NCI-H446 treated with DMSO at 0.1 percent for 48 hours (cell line): ENCODE data around the gene UBC.
"Not testable (repeated sequence)": the region's sequence is repeated elsewhere in the genome, so short reads cannot be mapped to it uniquely, and the experiment has no call there.

ENCODE experiments used
- DNase-seq: peaks from one replicate; lab custom pipeline; 2025; lab: John Stamatoyannopoulos, UW

Gene UBC

GRCh38 chr12:124930586-124930985 is 16.1 kb upstream of the UBC start:
- no peak for DNase-seq

DNA sequence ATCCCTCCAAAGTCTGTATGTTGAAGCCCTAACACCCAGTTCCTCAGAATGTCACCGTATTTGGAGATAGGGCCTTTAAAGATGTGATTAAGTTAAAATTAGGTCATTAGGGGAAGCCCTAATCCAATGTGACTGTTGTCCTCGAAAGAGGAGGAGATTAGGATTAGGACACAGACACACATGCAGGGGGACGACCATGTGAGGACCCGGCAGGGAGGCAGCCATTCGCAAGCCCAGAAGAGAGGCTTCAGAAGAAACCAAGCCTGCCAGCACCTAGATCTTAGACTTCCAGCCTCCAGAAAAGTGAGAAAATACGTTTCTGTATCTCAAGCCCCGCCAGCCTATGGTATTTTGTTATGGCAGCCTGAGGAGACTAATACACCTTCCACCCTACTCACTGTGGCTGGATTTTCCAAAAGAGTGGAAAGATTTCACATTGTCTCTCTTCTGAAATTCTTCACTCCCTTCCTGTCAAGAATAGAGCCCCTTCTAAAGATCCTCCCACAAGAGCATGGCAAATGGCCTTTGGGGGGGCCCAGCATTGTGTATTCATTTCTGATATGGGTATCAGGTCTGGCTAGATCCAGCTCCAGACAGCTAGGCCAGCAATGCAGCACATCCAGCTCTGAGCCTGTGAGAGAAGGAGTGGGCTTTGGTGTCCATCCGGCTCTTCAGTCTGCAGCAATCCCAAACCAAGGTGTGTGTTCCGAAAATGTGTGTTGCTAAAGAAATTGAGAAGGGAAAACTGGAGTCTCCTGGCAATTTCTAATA is 15.4 kb upstream of the UBC start:
- no peak for DNase-seq

- no peak for DNase-seq
Measured at GRCh38 chr12:124928912-124929530, 14.6 kb upstream of the UBC start.

DNA sequence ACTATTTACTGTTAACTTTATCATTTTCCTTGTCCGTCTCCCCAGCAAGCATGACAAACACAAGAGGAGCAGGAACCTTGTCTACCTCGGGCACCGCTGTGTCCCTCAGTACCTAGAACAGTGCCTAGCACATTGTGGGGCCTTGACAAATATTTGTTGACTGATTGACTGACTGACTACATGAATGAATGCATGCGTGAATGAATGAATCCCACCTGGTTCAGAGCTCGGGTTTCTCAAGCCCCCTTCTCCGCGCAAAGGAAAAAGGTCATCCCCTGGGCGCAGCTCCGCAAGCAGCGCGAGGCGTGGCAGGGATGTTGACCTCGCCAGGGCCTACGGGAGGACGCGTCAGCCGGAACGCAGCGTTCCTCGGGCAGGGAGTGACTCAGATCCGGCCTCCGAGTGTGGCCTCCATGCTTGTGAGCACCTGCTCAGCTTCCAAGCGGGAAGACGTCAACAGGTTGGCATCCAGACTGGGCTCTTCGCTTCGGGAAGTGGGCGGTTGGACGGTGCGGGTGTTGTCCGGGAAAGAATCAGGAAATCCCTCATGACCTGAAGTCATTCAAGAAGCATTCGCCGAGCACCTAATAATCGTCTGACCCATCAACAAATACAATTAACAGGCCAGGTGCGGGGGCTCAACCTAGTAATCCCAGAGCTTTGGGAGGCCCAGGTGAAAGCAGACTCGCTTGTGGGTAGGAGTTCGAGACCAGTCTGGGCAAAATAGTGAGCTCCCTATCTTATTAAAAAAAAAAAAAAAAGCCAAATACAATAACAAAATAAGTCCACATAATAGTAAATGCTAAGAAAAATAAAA is 13.9 kb upstream of the UBC start:
- DNase-seq, result no peak

DNA sequence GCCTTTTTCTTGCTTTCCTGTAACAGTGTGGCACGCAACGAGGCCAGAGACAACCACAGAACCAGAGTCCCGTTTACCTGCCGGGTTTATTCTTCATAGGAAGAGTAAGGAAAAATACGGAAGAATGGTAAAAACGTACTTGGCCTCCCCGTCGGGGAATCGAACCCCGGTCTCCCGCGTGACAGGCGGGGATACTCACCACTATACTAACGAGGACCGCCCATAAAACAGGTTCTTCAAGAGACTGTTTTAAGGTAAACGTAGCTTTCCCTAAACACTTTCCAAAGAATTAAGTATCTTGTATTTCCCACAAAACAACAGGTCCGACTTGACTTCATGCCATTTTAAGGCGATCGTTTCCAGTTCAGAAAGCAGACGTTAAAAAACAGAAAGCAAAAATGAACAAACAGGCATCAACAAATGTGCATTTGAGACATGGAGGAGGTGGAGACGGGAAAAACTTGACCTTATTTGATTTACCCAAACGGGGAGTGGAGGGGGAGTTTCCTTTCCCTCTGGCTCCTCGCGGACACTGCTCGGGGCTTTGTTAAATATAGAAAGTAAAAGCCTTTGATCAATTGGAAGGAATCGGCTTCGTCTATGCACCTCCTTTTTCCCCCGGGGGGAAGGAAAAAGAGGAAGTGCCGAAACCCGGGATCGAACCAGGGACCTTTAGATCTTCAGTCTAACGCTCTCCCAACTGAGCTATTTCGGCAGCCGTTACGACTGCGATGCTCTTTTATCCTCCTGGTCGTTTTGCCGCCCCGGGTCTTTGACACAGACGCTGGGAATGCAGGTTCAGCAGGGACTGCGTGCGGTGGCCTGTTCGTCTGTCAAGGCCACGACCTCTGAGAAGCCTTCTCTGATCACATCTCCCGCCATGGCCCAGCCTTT is 13.0 kb upstream of the UBC start:
- no peak for DNase-seq

DNA sequence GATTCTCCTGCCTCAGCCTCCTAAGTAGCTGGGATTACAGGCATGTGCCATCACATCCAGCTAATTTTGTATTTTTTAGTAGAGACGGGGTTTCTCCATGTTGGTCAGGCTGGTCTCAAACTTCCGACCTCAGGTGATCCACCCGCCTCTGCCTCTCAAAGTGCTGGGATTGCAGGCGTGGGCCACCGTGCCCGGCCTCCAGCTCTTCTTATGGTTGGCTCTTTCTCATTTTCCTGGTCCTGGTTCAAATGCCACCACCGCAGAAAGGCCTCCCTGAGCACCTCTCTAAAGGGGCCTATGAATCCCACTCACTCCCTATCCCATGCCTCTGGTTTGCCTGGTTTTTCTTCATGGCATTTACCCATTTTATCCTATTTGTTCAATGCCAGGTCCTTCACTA is 11.3 kb upstream of the UBC start:
- DNase-seq, result not testable (repeated sequence)

- DNase-seq, result no peak
Measured at GRCh38 chr12:124925117-124925516, 10.7 kb upstream of the UBC start.

DNA sequence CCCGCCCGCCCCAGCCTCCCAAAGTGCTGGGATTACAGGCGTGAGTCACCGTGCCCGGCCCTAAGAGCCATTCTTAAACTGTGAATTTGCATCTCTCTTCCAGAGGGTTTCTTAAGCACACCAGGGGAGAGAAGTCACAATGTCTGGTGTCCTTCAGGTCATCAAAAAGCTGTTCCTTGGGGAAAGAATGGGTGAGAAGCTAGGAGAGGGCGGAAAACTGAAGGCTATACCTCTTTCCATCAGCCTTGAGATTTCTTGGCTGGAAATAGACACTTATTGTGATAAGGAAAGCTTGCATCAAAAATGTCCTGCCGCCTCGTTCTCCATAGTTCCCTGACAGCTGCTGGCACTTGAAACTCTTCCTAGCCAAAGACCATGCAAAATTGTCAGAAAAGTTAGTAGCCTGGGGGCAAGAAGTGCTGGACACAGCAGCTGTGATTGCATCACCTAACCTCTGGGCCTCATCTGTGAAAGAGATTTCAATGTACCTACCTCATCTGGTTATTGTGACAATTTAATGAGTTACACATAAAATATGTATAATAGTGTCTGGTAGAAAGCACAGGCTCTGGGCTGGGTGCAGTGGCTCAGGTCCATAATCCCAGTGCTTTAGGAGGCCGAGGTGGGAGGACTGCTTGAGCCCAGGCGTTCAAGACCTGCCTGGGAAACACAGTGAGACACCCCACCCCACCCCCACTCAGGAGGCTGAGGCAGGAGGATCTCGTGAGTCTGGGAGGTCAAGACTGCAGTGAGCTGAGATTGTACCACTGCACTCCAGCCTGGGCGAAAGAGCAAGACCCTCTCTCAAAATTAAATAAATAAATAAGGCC is 9.7 kb upstream of the UBC start:
- DNase-seq, result no peak

DNA sequence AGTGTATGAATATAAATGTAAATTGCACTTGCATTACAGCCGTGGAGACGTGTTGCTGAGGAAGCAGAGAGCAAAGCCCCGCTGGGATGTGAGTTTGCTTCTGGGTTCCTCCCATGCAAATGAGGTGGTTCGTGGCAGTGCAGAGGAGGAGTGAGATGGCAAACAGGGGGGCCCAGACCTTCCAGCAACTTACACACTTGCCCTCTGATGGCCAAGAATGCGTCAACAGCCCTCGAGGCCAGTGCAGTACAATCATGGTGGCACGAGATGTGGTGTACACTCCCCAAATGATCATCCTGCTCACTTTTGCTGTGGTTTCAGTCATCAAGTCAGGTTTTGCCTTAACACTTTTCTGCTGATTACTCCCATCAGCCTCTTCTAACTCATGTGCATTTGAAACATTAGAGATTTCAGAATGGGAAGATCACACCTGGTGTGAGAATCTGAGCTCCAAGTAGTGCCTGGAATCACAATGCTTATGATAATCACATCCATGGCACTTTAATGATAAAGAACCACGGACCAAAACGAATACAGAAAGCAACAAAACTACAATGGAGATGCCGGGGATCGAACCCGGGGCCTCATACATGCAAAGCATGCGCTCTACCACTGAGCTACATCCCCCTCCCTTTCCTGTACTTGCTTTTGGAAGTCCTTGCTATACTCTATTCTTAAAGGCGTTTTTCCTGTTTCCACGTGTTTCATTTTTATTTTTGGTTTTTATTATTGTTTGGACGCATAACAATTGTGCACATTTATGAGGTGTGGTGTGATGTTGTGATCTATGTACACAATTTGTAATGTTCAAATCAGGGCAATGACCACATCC is 7.0 kb upstream of the UBC start:
- no peak for DNase-seq

GRCh38 chr12:124920353-124920935 is 6.0 kb upstream of the UBC start:
- DNase-seq, result no peak

DNA sequence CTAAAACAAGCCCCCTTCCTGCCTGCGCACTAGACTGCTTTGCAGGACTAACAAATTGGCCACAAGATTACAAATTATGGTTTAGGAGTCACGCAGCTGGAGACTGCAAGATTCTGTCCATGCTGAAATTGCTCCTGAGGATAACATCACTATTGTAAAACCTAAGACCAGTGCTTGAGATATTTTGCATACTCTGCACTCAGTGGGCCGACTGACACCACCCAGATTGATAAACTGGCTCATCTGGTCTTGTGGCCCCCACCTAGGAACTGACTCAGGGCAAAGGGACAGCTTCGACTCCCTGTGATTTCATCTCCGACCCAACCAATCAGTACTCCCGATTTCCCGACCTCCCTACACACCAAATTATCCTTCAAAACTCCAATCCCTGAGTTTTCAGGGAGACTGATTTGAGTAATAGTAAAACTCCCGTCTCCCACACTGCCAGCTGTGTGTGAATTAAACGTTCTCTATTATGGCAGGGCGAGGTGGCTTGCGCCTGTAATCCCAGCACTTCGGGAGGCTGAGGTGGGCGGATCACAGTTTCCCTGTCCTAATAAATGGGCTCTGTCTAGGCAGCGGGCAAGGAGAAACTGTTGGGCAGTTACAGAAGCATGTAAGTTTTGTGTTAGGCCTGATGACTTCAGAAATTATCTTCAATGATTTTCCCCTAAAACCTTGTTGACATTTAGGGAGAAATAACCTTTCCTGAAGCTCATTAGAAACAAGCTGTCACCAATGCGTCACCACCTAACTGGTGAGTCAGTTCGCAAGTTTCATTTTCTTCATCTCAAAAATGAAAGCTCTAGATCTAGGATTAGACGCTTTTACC is 5.3 kb upstream of the UBC start:
- DNase-seq, result no peak

DNA sequence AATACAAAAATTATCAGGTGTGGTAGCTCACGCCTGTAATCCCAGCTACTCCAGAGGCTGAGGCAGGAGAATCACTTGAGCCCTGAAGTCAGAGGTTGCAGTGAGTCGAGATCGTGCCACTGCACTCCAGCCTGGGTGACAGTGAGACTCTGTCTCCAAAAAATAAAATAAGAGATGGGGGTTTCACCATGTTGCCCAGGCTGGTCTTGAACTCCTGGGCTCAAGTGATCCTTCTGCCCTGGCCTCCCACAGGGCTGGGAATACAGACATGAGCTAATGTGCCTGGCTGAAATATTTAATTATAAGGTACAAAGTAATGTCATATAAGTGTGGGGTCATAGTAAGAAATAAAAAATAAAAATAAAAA is 4.2 kb upstream of the UBC start:
- DNase-seq, result not testable (repeated sequence)

DNA sequence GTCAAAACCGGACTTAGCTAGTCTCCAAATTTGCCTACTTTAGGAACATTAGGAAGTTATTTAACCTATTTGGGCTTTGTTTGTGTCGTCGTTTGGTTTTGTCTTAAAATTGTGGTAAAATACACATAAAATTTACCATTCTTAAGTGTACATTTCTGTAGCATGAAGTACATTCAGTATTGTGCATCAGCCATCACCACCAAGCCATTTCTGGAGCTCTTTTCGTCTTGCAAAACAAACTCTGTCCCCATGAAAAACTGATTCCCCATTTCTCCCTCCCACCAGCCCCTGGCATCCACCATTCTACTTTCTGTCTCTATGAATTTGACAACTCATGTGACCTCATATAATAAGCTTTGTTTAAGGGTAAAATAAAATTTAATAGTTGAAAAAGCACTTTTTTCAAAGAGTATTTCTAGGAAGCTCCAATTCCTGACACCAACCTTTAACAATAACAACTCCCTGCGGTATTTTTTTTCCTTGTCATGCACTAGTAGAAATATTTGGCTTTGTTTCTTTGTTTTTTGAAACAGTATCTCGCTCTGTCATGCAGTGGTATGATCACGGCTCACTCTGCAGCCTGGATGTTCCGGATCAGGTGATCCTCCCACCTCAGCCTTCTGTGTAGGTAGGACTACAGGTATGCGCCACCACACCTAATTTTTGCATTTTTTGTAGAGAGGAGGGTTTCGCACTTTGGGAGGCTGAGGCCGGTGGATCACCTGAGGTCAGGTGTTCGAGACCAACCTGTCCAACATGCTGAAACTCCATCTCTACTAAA is 3.6 kb upstream of the UBC start:
- DNase-seq, result no peak

DNA sequence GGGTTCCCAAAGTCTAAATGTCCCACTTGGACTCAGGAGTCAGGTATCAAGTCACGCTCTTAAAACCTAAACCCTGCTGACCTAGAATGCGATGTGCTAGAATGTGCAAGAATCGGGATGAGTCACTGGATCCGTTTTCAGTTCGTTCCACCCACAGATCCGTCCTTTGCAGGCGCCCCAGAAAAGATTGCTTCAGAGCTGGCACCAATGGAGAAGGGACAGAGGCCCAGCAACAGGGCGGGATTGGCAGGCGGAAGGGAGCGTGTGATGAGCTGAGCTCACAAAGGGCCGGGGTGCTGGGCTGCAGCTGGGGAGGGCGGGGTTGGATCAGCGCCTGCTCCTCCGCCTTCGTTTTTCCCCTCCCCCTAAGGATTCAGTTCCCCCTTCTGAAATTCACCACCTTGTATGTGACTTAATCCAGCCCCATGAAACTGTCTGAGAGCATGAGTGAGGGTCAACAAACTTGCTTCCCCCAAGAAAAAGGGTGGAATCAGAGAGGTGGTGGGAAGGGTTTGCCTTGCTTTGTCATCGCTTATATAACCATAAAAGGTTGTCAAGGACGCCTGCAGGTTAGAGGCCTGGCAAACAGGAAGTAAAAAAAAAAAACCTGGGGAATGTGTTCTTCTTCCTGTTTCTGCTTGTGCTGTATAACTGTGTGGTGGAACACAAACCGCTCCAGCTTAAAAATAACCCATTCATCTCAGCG is 2.8 kb upstream of the UBC start:
- DNase-seq, result no peak

DNA sequence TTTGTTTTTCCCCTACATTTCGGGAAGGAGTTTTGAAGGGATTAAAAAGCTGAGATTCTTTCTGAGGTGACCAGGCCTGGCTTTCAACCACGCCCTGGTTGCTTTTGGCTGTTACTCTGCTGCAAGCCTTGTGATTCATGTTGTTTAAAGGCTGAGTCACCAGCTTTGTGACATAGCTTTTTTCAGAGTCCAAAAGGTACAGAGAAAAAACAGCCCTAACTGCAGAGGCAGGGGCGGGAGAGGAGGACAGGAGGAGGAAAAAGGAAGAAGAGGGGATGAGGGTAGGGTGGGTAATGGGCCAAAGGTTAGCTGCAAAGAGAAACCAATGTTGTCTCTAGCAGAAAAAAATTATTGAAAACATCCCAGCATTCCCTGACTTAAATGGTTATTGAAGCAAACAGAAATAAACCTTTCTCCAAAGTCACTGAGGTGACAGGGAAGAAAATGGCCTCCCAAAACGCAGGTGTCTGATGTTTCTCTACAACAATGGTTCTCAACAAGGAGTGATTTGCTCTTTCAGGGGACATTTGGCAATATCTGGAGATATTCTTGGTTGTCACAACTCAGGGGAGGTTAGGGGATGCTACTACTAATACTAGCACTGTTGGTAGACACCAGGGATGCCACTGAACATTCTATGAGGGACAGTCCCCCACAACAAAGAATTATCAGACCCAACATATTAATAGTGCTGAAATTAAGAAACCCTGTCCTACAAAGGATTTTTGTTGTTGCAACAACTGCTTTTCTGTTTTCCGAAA is 2.1 kb upstream of the UBC start:
- DNase-seq, result no peak
